IMR-90 (cell line): ENCODE measurements around the gene SLC25A22. TPM values are rescaled to one million over a fixed set of nuclear protein-coding genes. Genes with fewer than 3 reads are reported as not detected.

ENCODE experiments used
- ATAC-seq: fragments of 200-7000 bp; cut with Tn5 transposase; 2 replicates; pipeline ENCODE4 v1.9.1; 2020; ENCODE audit warnings: low read depth, mild to moderate bottlenecking, moderate library complexity
- BruUV-seq: library from RNA; stranded (reverse); fragments of 400-500 nt; replicated peaks from 2 replicates; lab custom pipeline; 2021; lab: Mats Ljungman, UMichigan
- CTCF ChIA-PET: fragments of 300-600 bp; formaldehyde crosslinking; extraction: SDS; loops from one replicate; lab custom pipeline; 2021; ENCODE audit warnings: antibody characterized with exemption; lab: Yijun Ruan, JAX
- POLR2A ChIA-PET: fragments of 300-600 bp; sonication (Branson Sonifier 250); formaldehyde crosslinking; loops from one replicate; lab custom pipeline; 2022; ENCODE audit warnings: antibody characterized with exemption; ENCODE audit not compliant: unreplicated experiment; lab: Charles Lee
- DNase-seq: peaks from one replicate; pipeline ENCODE4 v3.0.0; 2013
- H2AFZ ChIP-seq: replicated peaks from 2 replicates; pipeline ENCODE3; 2013; ENCODE audit warnings: low read length, mild to moderate bottlenecking; ENCODE audit not compliant: poor library complexity
- H2AK5ac ChIP-seq: 2 replicates; pipeline ENCODE4 v1.6.1; 2013; ENCODE audit warnings: low read depth, low read length, inconsistent platforms
- H2AK9ac ChIP-seq: replicated peaks from 2 replicates; pipeline ENCODE3; 2013; ENCODE audit warnings: mild to moderate bottlenecking, low read depth, low read length, moderate library complexity; ENCODE audit not compliant: poor library complexity
- H2BK120ac ChIP-seq: 2 replicates; pipeline ENCODE4 v1.6.1; 2013; ENCODE audit warnings: low read depth, low read length, inconsistent platforms
- H2BK15ac ChIP-seq: 3 replicates; pipeline ENCODE4 v1.6.1; 2013; ENCODE audit warnings: low read depth, low read length, inconsistent platforms
- H2BK20ac ChIP-seq: 2 replicates; pipeline ENCODE4 v1.6.1; 2013; ENCODE audit warnings: low read depth, mild to moderate bottlenecking, inconsistent platforms, low read length, moderate library complexity
- H2BK5ac ChIP-seq: 2 replicates; pipeline ENCODE4 v1.6.1; 2013; ENCODE audit warnings: mild to moderate bottlenecking, low read depth, low read length, inconsistent platforms; ENCODE audit not compliant: poor library complexity, severe bottlenecking
- H3K14ac ChIP-seq: replicated peaks from 2 replicates; pipeline ENCODE4 v1.6.1; 2013; ENCODE audit warnings: low read depth, low read length, inconsistent platforms
- H3K18ac ChIP-seq: 2 replicates; pipeline ENCODE4 v1.6.1; 2013; ENCODE audit warnings: low read depth, low read length, control low read depth
- H3K23ac ChIP-seq: 2 replicates; pipeline ENCODE4 v1.6.1; 2013; ENCODE audit warnings: low read depth, low read length, inconsistent platforms
- H3K27ac ChIP-seq: 2 replicates; pipeline ENCODE4 v1.5.1; 2013; ENCODE audit warnings: mild to moderate bottlenecking, control low read depth, low read length; ENCODE audit not compliant: insufficient read depth
- H3K27me3 ChIP-seq: 2 replicates; pipeline ENCODE4 v1.6.1; 2013; ENCODE audit warnings: low read length; ENCODE audit not compliant: control insufficient read depth, insufficient read depth
- H3K36me3 ChIP-seq: 2 replicates; pipeline ENCODE4 v1.6.1; 2013; ENCODE audit warnings: low read length, mixed read lengths; ENCODE audit not compliant: control insufficient read depth, insufficient read depth
- H3K4ac ChIP-seq: 2 replicates; pipeline ENCODE4 v1.6.1; 2013; ENCODE audit warnings: low read depth, low read length, inconsistent platforms
- H3K4me1 ChIP-seq: 2 replicates; pipeline ENCODE4 v1.6.1; 2013; ENCODE audit warnings: low read length, mixed read lengths; ENCODE audit not compliant: control insufficient read depth, insufficient read depth
- H3K4me2 ChIP-seq: 2 replicates; pipeline ENCODE4 v1.6.1; 2013; ENCODE audit warnings: low read depth, mild to moderate bottlenecking, control low read depth, low read length, moderate library complexity
- H3K4me3 ChIP-seq: 2 replicates; pipeline ENCODE4 v1.5.1; 2013; ENCODE audit warnings: low read depth, mild to moderate bottlenecking, control low read depth, low read length, moderate library complexity; ENCODE audit not compliant: insufficient read depth
- H3K56ac ChIP-seq: 2 replicates; pipeline ENCODE4 v1.6.1; 2013; ENCODE audit warnings: low read length, inconsistent platforms; ENCODE audit not compliant: insufficient read depth; ENCODE audit errors: extremely low read depth
- H3K79me1 ChIP-seq, 2 experiments: 2 replicates each; pipeline ENCODE4 v1.6.1; 2013; ENCODE audit warnings: low read length in 2 of 2, inconsistent platforms in 1 of 2, low read depth in 1 of 2
- H3K9ac ChIP-seq: 2 replicates; pipeline ENCODE4 v1.6.1; 2013; ENCODE audit warnings: low read depth, low read length, control low read depth
- H3K9me1 ChIP-seq: 2 replicates; pipeline ENCODE4 v1.6.1; 2013; ENCODE audit warnings: low read length, inconsistent platforms; ENCODE audit not compliant: insufficient read depth
- H3K9me3 ChIP-seq: 2 replicates; pipeline ENCODE4 v1.6.1; 2013; ENCODE audit warnings: low read length; ENCODE audit not compliant: control insufficient read depth, insufficient read depth
- H4K20me1 ChIP-seq: 2 replicates; pipeline ENCODE4 v1.6.1; 2013; ENCODE audit warnings: low read length, inconsistent platforms; ENCODE audit not compliant: insufficient read depth
- H4K5ac ChIP-seq: 2 replicates; pipeline ENCODE4 v1.6.1; 2013; ENCODE audit warnings: mild to moderate bottlenecking, low read depth, low read length, control low read depth
- H4K8ac ChIP-seq, 2 experiments: 2 replicates each; pipeline ENCODE4 v1.6.1; 2013; ENCODE audit warnings: low read depth in 2 of 2, low read length in 2 of 2, control low read depth in 1 of 2, inconsistent platforms in 1 of 2
- H4K91ac ChIP-seq: 2 replicates; pipeline ENCODE4 v1.6.1; 2013; ENCODE audit warnings: low read depth, low read length, inconsistent platforms; ENCODE audit not compliant: insufficient read depth
- BHLHE40 ChIP-seq: fragments of 150-350 bp; IDR thresholded peaks from 2 replicates; pipeline ENCODE4 v1.6.1; 2016; ENCODE audit warnings: mild to moderate bottlenecking, low read depth, low read length
- CEBPB ChIP-seq: IDR thresholded peaks from 2 replicates; pipeline ENCODE4 v1.6.1; 2012; ENCODE audit warnings: low read depth, low read length, improper control_type of control experiment
- CHD1 ChIP-seq: IDR thresholded peaks from 2 replicates; pipeline ENCODE4 v1.6.1; 2012; ENCODE audit warnings: low read depth, low read length, improper control_type of control experiment
- CTCF ChIP-seq: conservative IDR thresholded peaks from 2 replicates; pipeline ENCODE4 v1.5.1; 2012; ENCODE audit warnings: mild to moderate bottlenecking, low read depth, low read length, improper control_type of control experiment
- ELK1 ChIP-seq: fragments of 150-350 bp; IDR thresholded peaks from 2 replicates; pipeline ENCODE4 v1.6.1; 2016; ENCODE audit warnings: low read depth, mild to moderate bottlenecking, low read length, moderate library complexity, borderline replicate concordance
- FOS ChIP-seq: fragments of 150-350 bp; IDR thresholded peaks from 2 replicates; pipeline ENCODE4 v1.6.1; 2016; ENCODE audit warnings: low read depth, low read length
- MAFK ChIP-seq: IDR thresholded peaks from 2 replicates; pipeline ENCODE4 v1.6.1; 2012; ENCODE audit warnings: low read depth, low read length, improper control_type of control experiment
- RAD21 ChIP-seq: IDR thresholded peaks from 2 replicates; pipeline ENCODE4 v1.6.1; 2012; ENCODE audit warnings: low read length, improper control_type of control experiment
- SMC3 ChIP-seq: fragments of 150-350 bp; IDR thresholded peaks from 2 replicates; pipeline ENCODE4 v1.6.1; 2016; ENCODE audit warnings: low read depth, mild to moderate bottlenecking, antibody characterized with exemption, low read length, moderate library complexity
- USF2 ChIP-seq: fragments of 150-350 bp; IDR thresholded peaks from 2 replicates; pipeline ENCODE4 v1.6.1; 2017; ENCODE audit warnings: mild to moderate bottlenecking, antibody characterized with exemption, low read length, low read depth
- WGBS, 2 experiments: methylation state at CpG; one replicate each; pipeline versions ENCODE4 v1.1.5 to v1.1.7; 2013; ENCODE audit warnings: missing lambda C conversion rate in 2 of 2; ENCODE audit not compliant: insufficient read length in 1 of 2; ENCODE audit errors: extremely low coverage in 2 of 2; 5-methylcytosine and 5-hydroxymethylcytosine counted together
- dilution Hi-C: fragments of 300-500 bp; cut with HindIII; formaldehyde crosslinking; loops from one replicate; pipeline ENCODE4 v1.14.3; 2018; ENCODE audit warnings: low sequenced_read_pairs; ENCODE audit not compliant: unreplicated experiment
- in situ Hi-C: fragments of 300-500 bp; cut with MboI; formaldehyde crosslinking; loops from 3 replicates; pipeline ENCODE4 v1.14.3; 2019; ENCODE audit warnings: low sequenced_read_pairs, inconsistent platforms, mixed read lengths
- intact Hi-C: fragments of 100-400 bp; cut with micrococcal nuclease; formaldehyde crosslinking; loops from 2 replicates; pipeline ENCODE4 v1.10.0; 2022
- polyA plus RNA-seq, 3 experiments: library from polyadenylated mRNA; depleted of rRNA; stranded (reverse); fragments of >200 nt; gene quantifications; 2 replicates each; pipeline ENCODE4 v1.2.3, GENCODE V29; 2012; ENCODE audit warnings: low replicate concordance in 1 of 3
- total RNA-seq: library from RNA; depleted of rRNA; stranded (reverse); fragments of >200 nt; gene quantifications from 2 replicates; pipeline ENCODE4 v1.2.3, GENCODE V29; 2012

Gene SLC25A22
- total and polyA plus RNA-seq, 2 of the 4 experiments (the other 2 are of a cell fraction), result 8.2 to 41.3 TPM

- TF ChIP-seq CTCF (no peak), RAD21 (no peak), CEBPB (no peak), SMC3 (no peak), CHD1 (no peak), ELK1 (no peak), MAFK (no peak), BHLHE40 (no peak), FOS (no peak), USF2 (no peak)
- peaks cover 18% of the 10 kb centered on the region for H3K9me1 ChIP-seq
- H2AK9ac ChIP-seq, result no peak overlapping the region
- H3K4ac ChIP-seq, result no peak overlapping the region
- in situ Hi-C loops (no loop called here), intact Hi-C loops (no loop called here), dilution Hi-C loops (no loop called here)
- no peak overlapping the region for H4K91ac ChIP-seq
- H3K9me3 ChIP-seq, result no peaks in the 10 kb centered on the region
- H2BK120ac ChIP-seq, result no peak overlapping the region
- H3K56ac ChIP-seq, result no peak overlapping the region
- no peak overlapping the region for H3K4me2 ChIP-seq
- H2BK5ac ChIP-seq, result no peak overlapping the region
- POLR2A ChIA-PET, result no interaction called here
- H3K14ac ChIP-seq, result no peak overlapping the region
- peaks cover 20% of the 10 kb centered on the region for H4K20me1 ChIP-seq
- H3K9ac ChIP-seq, result no peak overlapping the region
- H3K23ac ChIP-seq, result no peak overlapping the region
- no peak for ATAC-seq
- no peak overlapping the region for H4K8ac ChIP-seq
- BruUV-seq, result no TSS peak
- H2BK20ac ChIP-seq, result no peak overlapping the region
- no peak for DNase-seq
- H4K5ac ChIP-seq, result no peak overlapping the region
- H3K18ac ChIP-seq, result no peak overlapping the region
- no peak overlapping the region for H3K27ac ChIP-seq
- no peaks in the 10 kb centered on the region for H3K27me3 ChIP-seq
- H3K79me1 ChIP-seq, result peaks cover 14 to 32% of the 10 kb centered on the region in 2 experiments; a peak in 3 of 4 replicates
- no peak overlapping the region for H2BK15ac ChIP-seq
- no peak overlapping the region for H3K4me3 ChIP-seq
- no peak overlapping the region for H2AK5ac ChIP-seq
- no peak overlapping the region for H2AFZ ChIP-seq
- CTCF ChIA-PET, result no interaction called here
- WGBS, 2 experiments, result no CpG with 5 or more reads among the region's 1 CpG
- peaks cover 11% of the 10 kb centered on the region for H3K4me1 ChIP-seq
- H3K36me3 ChIP-seq, result no peaks in the 10 kb centered on the region; the same call in 1 of the 2 replicates
Observed at GRCh38 chr11:745428-745827, 52.7 kb downstream of the SLC25A22 start.
